COLO829 (cell line): Measurements from ENCODE around the gene KRT13.
"Not testable (repeated sequence)": the region's sequence is repeated elsewhere in the genome, so short reads cannot be mapped to it uniquely, and the experiment has no call there.

ENCODE experiments used
- DNase-seq: peaks from one replicate; pipeline ENCODE4 v3.0.0; 2012; ENCODE audit warnings: low spot score

The KRT13 gene

DNA sequence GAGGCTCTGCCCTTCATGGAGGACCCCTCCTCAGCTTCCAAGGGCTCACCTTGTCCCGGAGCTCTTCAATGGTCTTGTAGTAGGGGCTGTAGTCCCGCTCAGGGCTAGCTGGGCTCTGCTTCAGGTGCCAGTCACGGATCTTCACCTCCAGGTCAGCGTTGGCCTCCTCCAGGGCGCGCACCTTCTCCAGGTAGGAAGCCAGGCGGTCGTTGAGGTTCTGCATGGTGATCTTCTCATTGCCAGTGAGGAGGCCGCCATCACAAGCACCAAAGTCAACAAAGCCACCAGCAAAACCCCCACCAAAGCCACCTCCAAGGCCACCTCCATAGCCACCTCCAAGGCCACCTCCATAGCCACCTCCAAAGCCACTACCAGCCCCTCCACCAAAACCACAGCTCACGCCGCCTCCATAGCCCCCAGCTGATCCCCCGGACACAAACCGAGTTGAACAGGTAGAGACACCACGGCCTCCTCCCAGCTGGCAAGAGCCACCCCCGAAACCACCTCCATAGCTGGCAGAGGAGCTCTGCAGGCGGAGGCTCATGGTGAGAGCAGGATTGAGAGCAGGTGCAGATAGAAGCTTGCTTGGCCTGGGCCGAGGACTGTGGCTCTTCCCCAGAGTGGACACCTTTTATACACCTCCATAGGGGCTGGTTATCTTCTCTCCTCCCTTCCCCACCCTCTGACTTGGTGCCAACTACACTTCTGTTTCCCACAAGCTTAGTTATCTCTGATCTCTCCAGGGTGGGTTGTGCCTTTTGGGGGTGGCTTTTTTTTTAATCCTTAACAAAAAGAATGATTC, at the start of gene KRT13:
KRT13 (minus strand) TSS at position 606 of the 802 bp plus-strand sequence; CDS start at position 544, 62 bp downstream.
- no peak for DNase-seq

DNA sequence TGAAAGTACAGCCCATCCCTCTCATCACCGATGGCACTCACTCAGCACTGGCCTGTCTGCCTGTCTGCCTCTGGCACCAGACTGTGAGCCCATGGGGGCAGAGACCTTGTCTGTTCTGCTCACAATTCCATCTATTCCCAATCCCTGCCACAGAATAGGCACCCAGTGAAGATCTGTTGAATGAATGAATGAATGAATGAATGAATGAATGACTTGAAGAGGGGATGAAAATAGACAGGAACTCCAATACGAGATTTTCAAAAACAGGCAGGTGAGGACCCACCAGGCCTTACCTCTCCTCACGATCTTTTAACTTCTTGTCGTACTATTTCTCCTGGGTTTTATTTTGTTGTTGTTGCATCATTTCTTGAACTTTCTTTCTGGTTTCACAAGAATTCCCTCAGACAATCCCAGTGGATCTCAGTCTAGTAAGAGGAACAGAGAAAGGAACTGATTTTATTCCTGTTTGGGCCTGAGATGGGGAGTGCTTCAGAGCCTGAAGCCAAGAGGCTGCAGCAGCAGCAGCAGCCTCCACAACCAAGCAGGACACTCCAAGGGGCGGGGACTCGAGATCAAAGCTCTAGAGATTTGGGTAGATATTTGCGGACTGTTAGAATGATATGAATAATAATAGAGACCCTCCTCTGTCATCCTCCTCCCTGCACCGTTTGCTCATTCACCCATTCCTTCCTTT, 48.7 kb upstream of the KRT13 start:
- no peak for DNase-seq

DNA sequence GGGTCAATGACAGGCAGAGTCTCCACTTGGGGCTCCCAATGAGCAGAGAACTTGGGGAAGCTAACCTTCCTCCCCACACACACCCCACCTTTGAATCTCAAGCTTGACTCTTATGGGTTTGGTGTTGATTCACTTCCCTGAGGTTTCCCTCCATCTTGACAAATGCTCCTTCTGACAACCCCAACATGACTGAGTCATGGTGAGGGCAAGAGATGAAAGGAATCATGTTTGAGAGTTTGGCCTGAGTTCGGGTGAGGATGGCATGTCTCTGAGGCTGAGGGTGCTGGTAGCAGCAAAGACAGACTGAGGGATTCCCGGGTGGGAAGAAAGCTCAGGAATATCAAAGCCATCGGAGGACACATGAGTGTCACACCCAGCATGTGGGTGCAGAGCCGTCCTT, 47.8 kb upstream of the KRT13 start:
- no peak for DNase-seq

DNA sequence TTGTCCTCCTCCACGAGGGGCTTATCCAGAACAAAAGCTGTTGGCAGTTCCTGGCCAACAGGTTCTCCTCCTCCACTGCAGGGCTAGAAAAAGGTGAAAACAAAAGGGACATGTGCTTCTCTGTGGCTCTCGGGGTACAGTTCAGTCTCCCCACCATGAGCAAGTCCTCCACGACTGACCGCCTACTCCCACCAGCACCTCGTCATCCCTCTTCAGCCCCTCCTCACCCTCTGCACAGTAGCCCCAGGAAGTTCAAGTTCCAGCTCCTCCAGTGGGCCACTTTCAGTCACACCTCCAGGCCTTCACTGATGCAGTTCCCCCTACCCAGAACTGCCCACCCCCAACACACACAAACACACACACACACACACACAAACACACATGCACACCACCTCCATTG, 47.0 kb upstream of the KRT13 start:
- no peak for DNase-seq

DNA sequence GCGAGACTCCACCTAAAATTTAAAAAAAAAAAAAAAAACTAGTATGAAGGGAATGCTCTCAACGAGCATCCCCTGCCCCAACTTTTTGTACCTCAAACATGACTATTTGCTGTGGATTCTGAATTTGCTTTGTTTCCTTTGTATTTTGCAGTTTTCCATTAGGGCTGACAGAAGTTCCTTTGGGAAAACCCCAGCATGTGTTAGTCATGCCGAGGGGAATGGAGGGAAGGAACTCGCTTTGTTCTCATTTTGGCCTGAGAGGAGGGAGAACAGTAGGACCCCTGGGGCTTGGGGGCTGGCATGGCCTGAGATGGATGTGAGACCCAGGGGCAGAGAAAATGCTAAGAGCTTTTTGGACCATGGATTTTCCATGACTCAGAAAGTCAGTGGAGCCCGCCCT, 46.0 kb upstream of the KRT13 start:
- DNase-seq = no peak

DNA sequence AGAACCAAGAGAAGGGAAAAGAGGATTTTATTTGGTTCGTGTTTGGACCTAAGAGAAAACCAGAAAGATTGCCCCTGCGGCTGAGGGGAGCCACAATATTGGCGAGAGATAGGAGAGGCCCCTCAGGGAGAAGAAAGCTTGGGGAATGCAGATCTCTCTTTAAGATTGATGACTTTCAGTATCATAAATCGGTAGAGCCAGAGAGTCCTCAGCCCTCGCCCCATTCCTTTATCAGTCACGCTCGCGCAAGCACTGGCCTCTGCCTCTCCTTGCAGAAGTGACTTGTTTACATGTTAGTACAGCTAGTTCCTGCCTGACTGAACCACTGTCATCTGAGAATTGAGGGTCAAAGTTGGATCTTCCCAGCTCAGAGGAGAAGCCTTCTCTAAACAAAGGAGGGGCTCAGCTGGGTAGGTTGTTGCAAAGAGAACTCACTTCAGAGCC, 44.2 kb upstream of the KRT13 start:
- no peak for DNase-seq

DNA sequence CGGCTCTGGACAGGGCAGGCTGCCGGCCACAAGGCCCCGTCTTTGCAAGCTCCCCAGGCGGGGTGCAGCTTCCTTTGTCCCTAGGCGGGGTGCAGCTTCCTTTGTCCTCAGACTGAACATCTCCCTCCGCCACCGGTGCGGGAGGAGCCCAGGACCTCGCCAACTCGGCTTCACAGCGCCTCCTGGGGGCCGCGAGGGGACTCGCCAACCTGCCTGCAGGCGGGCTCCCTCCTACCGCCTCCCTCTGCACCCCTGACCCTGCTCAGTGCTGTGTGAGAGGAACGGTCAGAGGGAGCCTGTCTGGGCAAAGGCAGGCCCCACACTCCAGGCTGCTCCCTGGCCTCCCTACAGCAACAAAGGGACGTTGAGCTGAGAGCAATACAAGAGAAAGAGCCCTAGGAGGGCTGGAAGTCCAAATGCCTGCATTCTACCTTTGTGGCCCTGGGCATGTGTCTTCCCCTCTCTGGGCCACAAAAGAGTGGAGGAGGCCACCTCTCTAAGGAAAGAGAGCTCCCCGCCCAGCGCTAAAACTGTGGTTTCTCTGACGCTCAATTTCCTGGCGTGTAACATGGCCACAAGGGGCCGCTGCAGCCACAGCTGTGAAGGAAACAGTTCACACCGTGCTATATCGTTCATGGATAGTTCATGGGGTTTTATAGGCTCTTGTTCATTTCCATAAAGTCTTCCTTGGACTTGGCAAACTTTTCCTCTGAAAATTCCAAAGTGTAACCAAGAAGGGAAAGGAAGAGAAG, 43.6 kb upstream of the KRT13 start:
- DNase-seq = peak; percentile 79

DNA sequence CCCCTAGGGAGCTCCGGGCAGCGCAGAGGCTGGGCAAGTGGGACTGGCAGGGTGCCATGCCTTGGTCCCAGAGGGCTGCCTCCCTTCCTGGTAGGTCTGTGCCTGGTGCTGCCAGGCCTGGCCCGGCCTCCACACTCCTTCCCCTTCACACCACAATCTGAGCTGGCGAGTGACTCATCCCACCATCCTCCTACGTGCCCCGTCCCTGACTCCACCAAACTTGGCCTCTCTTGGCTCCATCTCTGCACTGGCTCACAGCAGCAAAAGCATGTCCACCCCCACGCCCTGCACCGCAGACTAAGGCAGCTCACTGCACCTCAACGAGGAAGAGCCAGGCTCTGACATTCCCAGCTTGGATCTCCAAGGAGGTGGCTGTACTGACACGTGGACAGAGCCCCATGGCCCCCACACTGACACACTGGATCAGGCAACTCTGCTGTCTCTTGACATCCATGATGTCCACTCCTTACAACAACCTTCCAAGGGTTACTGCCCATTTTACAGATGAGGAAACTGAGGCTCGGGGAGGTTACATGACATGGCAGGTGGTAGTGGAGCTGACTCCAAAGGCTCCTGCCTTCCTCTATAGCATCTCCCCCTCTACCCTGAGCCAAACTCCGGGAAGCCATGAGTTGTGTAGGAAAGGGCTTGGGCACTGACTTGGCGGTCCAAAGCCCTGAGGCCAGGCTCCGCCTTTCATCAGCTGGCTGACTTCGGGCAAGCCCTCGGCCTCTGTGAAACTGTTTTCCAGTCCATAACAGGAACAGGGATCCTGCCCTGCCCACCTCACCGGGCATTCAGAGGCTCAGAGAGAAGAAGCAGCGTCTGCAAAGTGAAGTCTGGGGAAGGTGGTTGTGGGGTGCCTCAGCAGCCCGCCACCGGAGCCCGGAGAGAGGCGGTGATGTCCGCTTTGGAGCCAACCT, 42.8 kb upstream of the KRT13 start:
- peak; percentile 89 for DNase-seq

DNA sequence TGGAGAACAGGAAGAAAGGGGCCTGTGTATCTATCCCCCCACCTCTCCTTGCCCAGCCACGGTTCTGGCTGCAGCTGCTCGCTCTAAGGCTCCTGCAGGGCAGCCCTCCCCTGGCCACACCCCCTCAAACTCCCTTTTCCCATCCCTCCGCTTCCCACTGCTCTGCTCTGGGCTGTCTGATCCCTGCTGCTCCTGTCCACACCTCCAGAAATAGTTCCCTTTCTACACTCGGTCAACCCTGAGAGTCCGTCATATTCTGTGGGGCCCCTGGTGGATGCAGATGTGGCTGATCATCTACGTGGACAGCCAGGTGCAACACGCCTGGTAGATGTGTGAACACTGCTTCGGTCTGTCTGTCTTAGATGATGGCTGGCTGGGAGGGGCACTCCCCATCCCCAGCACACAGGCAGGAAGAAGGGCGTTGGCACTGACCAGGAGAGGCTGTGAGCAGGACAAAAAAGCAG, 42.0 kb upstream of the KRT13 start:
- no peak for DNase-seq

DNA sequence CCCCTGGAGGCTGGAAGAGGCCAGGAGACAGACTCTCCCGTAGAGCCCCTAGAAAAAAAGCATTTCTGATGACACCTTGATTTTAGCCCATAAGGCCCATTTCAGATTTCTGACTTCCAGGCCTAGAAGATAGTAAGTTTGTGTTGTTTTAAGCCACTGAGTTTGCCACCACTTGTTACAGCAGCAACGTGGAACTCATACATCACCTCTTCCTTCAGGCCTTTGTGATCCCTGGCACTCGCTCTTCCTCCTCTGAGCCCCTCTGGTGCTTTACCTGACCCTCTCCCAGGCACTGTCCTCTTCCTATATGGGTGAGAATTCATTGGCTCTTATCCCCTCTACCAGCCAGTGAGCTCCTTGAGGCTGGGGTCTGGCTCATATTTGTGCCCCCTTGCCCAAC, 41.4 kb upstream of the KRT13 start:
- no peak for DNase-seq

DNA sequence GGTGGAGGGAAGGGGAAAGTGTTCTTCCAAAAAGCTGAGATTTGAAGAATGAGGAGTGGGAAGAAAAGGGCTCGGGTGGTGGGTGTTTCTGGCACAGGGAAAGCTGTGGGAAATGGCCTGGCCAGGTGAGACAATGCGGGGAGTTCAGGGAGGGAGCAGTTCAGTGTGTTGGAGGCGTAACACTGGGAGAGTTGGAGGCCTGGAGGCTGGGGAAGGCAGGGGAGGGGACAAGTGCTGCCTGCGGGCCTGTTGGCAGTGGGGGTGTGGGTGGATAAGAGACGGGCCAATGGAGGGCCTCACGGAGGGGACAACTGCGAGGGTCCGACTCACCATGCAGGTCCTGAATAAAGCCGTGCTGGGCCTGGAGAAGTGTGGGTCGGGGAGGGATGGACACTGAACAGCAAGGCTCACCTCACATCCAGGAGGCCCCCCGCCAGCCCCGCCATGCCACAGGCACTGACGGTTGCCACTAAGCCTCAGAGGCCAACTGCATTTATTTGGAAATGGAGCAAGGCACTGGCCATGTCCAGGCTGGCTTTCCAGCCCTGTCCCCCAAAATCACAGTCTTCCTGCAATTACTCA, 40.5 kb upstream of the KRT13 start:
- no peak for DNase-seq

DNA sequence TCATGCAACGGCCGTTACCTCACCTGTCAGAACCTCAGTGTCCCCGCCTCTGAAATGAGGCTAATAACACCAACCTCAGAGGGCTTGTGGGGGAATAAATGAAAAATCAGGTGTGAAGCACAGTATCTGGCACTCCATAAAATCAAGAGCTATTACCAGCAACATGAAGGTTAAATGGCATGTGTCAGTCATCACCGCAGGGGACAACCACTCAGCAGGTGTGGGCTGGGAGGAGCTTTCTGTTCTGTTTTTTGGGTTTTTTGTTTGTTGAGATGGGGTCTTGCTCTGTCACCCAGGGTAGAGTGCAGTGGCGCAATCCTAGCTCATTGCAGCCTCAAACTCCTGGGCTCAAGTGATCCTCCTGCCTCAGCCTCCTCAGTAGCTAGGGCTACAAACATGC, 39.5 kb upstream of the KRT13 start:
- DNase-seq = no peak

DNA sequence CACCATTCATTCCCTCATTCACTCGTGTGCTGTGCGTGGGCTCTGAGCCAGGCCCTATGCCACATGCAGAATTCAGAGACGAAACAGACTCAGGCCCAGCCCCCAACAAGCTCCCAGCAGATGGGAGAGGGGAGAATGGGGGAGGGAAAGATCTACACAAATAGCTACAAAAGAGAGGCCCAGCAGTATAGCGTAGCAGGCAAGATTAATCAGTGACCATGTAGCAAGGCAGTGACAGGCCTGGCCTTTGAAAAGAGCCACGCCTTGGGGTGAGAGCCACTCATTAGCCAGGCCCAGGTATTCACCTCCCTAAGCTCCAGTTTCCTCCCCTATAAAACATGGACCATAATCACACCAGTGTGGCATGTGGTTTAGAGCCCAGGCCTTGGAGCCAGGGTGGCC, 39.1 kb upstream of the KRT13 start:
- no peak for DNase-seq

DNA sequence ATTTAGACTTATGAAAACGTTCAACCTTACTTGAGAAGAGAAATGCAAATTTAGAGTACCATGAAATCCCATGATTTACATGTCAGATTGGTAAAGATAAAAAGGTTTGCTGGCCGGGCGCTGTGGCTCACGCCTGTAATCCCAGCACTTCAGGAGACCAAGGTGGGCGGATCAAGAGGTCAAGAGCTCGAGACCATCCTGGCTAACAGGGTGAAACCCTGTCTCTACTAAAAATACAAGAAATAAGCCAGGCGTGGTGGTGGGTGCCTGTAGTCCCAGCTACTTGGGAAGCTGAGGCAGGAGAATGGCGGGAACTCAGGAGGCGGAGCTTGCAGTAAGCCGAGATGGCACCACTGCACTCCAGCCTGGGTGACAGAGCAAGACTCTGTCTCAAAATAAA, 37.4 kb upstream of the KRT13 start:
- not testable (repeated sequence) for DNase-seq

DNA sequence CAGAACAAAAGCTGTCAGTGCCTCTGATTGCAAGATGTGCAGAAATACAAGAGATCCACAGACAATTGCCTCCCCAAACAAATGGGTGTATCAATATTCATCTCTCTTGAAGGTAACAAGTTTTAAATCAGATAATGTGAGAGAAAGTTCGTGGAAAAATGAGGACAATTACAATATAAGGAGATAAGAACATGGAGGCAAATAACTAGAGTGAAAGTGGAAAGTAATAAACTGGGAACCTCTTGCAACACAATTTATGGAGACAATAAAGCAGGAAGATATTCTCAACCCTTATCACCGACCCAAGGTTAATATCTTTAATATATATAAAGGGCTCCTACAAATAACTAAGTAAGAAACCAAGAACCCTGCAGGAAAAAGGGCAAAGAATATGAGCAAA, 36.9 kb upstream of the KRT13 start:
- DNase-seq = no peak

DNA sequence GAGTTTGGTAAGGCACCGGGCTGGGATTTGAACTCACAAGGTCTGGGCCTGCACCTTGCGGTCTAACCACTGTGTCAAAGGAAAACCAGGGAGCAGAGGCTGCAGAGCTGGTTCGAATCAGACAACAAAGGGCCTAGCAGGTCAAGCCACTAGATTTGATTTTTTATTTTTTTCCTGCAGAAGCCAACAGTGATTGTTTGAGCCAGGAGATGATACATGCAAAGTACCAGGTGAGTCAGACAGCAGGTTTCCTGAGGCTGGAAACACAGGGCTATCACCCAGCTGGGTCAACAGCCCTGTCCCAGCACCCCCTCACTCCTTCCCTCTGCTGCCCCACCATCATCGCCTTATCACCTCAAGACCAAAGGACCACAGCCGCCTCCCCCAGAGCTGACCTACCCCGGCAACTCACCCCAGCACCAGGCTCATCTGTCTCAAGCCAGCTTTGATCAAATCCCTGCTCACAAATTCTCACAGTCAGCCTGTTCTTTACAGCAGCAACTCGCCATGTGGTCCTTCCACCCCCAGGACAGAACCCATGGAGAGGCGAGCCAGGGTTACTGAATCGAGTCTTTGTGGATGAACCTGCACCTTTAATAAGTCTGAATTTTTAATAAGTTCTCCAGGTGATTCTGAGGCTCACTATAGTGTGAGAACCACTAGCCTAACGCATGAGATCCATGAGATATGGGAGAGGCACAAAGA, 35.7 kb upstream of the KRT13 start:
- no peak for DNase-seq

DNA sequence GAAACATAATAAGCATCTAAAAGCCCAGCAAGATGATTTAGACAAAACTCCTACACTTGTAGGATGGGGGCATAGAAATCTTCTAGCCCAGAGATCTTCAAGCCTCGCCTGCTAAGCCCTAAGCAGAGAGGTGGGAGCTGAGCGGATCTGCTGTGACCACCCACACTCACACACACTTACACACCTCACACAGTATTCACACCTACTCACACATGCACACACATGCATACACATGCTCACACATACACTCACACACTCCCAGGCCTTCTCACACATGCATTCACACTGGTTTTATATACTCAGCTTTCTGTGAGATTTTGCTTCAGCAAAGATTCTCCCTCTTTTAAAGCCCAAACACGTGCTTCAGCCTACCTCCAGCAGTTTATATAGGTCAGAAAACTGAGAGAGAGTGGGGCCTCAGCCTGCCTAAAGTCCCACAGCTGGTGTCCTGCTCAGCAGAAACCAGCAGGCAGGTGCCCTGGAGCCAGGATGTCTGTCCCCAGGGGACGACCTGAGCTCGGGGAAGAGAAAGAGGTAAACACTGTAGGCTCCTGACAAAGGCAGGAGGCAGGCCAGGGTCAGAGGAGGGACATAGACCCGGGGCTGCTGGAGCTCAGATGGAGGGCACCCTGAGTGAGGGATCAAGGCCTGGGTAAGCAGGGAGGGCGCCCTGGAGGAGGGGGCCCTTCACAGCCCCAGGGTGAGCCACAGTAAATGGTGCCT, 34.7 kb upstream of the KRT13 start:
- no peak for DNase-seq

DNA sequence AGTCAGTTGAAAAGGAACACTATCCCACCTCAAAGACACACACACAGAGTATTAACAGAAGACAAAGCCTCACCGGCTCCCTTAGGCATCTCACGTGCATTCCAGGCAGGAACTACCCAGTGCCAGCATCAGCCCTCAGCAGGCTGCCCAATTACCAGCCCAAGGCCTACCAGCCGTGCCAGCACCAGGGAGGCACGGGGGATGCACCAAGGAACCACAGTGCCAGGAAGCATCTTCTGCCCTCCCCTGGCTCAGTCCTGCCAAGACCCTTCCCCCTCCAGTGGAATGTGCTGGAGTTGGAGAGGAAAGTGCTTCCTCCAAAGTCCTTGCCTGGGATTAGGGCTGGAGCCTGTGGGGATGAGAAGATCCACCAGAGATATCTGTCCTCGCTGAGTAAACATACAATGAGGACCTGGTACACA, 33.7 kb upstream of the KRT13 start:
- no peak for DNase-seq

DNA sequence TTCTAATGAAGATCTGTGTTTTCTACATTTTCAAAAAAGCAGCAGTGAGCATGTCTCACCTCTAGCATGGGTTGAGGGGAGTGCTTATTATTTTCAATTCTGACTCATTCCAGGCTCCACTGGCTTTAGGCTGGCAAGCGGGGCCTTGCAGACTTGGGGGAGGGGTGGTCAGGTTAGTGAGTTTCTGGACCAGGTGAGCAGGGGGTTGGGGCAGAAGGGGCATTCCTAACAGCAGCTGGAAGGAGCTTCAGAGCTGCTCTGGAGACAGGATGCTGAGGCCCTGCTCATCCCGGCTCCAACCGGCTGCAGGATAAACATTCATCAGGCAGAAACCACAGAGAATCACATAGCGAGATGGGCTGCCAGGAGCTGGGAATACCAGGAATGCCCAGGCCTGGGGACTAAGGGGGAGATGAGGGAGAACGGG, 33.2 kb upstream of the KRT13 start:
- DNase-seq = no peak

DNA sequence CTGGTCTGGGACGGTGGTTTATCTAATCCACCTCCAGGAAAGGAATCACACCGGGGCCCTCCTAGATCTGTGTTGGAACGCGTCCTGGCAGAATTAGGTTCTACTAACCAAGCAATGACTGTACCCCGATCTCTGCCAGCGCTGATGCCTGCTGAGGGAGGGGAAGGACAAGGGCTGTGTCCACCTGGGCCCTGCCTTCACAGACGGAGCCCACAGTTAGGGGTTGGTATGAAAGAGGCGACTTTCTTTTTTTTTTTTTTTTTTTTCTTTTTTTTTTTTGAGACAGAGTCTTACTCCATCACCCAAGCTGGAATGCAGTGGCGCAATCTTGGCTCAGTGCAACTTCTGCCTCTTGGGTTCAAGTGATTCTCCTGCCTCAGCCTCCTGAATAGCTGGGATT, 32.6 kb upstream of the KRT13 start:
- no peak for DNase-seq
